G401.6 (cell line): ENCODE data around the gene TMEM260.
"Not testable (repeated sequence)": the region's sequence is repeated elsewhere in the genome, so short reads cannot be mapped to it uniquely, and the experiment has no call there.

Source experiments
- FAIRE-seq: peaks from 2 replicates; lab custom pipeline; 2012; peaks lifted over from hg19 to GRCh38; lab: Jason Lieb, UNC

TMEM260 gene

GRCh38 chr14:56676042-56676441 lies 96.4 kb downstream of the TMEM260 start:
- FAIRE-seq = no peak

GRCh38 chr14:56678838-56679237 lies 99.2 kb downstream of the TMEM260 start:
- no peak for FAIRE-seq

- FAIRE-seq = no peak
These were observed 106.8 kb downstream of the TMEM260 start for GRCh38 chr14:56686416-56686815.

- FAIRE-seq = no peak
These were observed 107.5 kb downstream of the TMEM260 start for GRCh38 chr14:56687123-56687522.

- no peak for FAIRE-seq
These were observed 115.0 kb downstream of the TMEM260 start for GRCh38 chr14:56694609-56695008.

- not testable (repeated sequence) for FAIRE-seq
These were observed 115.6 kb downstream of the TMEM260 start for GRCh38 chr14:56695216-56695615.
